Embryonic facial prominence (tissue), 1 donor: ENCODE measurements around the gene P4HTM.

Experiments used
- DNase-seq: peaks from one replicate; pipeline ENCODE4 v3.0.0-alpha.2; 2016; ENCODE audit errors: extremely low spot score

P4HTM gene

DNA sequence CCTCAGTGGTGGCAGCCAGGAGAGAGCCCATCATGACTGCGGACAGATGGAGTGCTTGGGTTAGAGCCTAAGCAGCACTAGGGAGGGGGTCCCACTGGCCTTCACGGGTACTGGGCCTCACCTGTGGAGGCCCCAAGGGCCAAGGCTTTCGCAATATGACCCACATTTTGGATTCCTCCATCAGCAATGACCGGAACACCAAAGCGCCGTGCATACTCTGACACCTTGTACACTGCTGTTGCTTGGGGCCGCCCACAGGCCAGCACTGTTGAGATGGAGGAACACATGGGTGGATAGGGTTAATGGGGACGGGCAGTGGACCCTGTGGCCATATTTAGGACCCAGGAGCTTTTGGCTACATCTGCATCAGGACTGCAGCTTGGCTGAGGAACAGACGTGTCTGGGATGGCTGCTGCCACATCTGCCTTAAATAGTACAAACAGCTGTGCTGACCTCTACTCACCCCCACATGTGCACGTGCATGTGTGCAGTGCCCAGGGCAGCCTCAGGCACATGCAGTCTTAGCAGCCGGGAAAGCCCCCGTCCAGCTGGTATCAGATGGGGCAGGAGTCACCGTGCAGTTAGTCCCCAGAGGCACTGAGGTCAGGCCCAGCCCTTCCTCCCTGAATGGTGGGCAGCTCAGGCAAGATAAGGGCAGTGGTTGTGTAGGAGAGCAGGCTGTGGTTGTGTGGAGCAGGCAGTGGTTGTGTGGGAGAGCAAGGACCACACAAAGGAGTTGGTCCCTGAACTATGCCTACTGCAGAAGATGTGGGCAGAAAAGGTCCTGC is 35.2 kb downstream of the P4HTM start:
- no peak for DNase-seq

DNA sequence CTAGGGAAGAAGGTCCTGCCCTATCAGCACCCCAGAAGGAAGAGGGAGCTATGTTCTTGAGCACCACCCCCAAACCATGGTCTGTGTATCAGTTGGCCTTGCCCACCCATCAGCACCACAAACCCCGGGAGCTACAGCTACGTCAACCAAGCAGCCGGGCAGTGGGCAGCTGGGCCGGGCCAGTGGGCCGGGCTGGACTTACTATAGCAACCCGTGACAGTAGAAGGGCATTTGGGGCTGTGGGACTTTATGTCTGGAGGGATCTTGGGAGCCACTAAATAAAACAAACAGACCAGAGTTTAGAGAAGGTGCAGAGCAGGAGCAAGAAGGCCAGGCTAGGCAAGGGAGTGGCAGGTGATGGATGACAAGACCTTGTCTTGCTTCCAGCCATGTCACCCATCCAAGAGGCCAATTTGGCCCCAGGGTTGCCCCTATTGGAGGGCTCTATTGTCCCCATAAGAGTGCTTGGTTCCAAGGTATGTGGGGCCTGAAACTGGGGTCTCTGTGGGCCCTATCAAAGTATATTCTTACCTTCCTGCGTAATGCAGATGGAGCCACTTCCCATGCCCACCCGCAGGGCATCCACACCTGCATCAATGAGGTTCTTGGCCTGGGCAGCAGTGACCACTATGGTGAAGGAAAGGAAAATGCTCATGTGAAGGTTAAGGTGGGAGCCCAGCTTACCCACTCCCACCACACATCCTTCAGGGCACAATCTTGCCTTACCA is 35.9 kb downstream of the P4HTM start:
- no peak for DNase-seq

DNA sequence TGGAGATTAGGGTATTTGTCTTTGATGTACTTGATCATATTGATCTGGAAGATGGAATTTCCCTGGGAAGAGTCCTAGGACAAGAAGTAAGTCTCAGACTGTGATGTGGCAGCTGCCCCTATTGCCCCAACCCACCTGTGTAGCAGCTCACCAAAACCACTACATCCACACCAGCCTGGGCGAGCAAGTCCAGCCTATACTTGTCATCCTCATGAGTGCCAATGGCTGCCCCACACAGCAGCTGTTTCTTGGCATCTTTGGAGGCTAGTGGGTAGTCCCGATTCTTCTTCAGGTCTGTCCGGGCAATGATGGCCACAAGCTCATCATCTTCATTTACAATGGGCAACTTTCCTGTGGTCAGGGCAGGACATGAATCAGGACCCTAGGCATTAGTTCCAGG is 36.5 kb downstream of the P4HTM start:
- no peak for DNase-seq

DNA sequence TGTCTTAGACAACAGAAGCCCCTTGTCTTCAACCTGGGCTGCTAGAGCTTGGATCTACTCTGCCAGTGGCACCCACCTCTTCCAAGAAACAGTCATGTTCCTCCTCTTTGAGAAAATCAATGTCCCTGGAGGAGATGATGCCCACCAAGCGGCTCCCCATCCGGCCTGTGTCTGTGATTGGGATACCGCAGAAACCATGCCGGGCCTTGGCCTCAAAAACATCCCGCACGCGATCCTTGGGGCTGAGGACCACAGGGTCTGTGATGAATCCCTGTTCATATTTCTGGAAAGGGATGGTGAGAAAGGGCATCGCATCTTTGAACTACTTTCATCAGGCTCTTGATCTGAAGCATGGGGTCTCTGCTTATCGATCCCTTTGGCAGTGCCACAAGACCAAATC is 37.6 kb downstream of the P4HTM start:
- DNase-seq = no peak

DNA sequence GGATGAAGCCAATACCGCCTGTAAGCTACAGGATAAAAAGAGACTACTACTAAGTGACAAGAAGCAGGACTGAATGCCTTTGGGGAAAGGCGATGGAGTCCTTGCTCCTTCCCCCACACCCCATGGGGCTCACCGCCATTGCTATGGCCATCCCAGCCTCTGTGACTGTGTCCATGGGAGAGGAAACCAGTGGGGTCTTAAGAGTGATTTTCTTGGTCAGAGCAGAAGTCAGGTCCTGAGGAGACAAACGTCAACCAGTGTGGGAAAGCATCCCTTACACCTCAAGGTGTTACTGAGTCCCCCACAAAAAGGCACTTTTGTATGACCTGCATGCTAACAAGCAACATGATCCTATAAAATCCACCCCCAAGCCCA is 38.2 kb downstream of the P4HTM start:
- DNase-seq = no peak

DNA sequence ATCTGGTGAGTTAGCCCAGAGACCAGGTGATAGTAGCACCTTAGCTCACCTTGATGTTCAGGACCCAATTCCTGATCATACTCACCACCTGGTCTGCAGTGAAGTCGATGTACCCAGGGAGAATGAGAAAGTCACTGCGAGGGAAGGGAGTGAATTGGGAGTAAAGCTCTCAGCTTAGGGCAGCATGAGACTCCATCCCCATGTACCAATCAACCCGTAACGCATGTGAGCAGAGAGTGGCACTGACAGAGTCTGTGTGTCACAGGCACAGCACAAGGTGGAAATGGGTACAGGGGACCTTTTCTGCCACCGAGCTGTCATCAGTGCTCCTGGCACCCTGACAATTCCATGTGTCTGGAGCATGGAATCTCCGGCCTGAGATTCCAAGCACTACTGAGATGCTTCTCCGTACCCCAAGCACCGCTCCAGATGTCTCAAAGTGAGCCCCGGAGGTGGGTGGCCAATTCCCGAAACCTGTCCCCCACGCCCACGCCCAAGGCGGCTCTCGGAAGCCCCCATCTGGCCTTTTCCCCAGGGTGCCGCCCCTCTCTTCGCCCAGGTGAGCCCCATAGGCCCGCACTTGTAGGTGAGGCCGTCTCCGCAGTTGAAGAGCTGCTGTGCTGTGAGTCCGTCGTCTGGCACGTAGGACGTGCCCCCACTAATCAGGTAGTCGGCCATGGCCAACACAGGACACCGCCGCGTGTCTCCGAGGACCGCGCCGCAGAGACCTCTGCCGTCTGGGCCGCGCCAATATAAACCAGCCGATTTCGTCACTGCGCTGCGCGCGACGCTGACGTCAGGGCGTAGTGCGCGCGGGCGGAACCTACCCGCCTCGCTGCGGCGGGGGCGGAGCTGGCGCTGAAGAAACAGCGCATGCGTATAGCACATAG is 38.9 kb downstream of the P4HTM start, which contains the start of gene IMPDH2:
IMPDH2 (minus strand) TSS at position 726 of the 890 bp plus-strand sequence; CDS start at position 678, 48 bp downstream.
- peak; percentile 87 for DNase-seq

DNA sequence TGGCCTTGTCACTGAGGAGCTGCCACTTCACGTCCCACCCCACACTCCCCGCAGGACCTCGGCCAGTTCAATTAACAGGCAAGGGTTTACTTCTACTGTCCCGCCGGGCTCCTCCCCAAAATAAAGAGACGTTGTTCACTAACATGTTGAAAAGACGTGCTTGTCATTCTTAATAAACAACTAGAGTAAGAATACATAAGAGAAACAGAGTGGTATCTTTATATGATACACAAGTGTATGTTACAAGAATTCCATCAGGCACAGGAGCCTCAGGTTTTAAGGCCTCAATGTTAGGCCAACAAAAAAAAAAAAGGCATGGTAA is 39.5 kb downstream of the P4HTM start:
- no peak for DNase-seq

DNA sequence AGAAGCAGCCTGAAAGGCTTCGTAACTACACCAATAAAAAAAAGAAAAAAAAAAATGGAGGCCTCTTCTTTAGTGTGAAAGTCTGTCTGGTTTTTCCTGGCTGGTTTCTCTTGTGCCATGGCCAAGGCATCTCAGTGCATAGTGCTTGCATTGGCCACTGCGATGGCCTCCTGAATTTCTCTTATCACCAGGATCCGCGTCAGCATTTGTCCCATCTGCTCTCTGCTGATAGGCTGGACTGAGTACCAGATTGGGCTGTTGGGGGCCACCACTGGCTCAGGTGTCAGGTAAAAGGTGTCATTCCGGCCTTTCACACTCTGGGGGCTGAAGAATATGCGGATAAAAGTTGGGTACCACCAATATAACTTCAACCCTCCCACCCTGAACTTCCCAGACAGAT is 40.3 kb downstream of the P4HTM start:
- DNase-seq = no peak

DNA sequence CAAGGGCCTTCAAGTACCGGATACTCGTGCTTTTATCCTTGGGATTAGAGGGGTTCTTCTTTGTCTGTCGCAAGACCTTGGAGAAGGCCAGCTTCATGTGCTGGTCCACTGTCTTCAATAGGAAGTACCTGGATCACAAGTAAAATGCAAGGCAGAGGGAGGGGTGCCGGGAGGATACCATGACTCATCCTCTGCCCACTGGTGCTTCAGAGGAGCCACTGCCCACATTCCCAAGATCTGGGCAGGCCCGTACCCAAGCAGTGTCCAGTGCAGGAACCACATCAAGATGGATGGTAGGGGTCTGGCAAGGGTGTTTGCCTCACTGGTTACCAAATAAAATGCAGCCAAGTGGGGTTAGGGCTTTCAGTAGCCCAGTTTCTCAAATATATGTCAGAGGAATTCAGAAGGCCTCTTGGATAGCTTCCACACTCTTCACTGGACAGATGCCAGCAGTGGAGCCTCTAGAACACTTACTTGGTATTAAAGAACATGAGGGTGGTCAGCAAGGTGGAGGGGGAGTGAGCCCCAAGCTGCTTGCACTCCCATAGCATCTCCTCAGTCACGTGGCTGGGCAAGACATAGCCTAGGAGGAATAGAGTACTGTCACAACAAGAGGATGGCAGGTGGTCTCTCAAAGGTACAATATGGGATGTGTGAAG is 42.7 kb downstream of the P4HTM start:
- DNase-seq = no peak

DNA sequence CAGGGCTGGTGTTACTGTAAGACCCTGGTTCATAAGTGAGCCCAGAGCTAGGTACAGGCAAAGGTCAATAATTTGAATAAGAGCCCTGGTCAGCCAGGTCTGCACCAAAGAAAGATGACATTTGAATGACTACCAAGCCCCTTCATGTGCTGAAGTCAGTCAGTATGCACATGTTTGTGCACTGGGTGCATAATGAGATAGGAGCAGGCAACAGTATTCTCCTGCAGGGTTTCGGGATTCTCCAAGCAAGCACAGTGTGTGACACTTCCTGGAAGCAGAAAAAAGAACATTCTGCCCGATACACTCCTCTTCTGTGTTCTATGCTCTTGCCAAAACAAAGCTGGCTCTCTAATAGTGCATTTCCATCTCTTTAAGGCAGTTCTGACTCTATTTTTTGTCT is 44.6 kb downstream of the P4HTM start:
- no peak for DNase-seq

DNA sequence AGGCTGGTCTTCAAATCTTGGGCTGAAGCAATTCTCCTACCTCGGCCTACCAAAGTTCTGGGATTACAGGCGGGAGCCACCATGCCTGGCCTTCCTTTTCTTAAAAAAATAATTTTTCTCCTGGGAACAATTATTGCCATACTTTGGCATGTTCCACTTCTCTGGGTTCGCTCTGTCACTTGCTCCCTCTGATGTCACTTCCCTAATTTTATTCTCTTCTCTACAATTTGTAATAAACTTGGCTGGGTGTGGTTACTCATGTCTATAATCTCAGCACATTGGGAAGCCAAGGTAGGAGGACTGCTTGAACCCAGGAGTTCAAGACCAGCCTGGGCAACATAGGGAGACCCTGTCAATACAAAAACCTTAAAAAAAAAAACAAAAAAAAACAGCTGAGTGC is 45.2 kb downstream of the P4HTM start:
- no peak for DNase-seq

DNA sequence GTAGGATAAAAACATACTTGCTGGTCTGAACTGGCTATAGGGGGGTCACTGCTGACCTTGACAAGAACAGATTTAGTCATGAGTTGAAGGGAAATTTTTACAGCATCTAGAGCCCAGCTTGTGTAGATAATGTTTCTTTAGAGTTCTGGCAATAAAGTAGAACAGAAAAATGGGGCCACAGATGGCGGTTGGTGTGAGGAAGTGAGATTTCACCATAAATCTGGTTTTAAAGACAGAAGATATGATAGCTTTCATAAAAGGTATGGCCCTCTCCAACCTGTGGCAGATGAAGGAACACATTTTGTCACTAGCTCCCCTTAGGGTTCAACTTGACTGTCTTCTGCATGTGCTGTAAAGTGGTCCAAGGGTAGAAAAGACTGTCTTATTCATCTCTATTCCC is 63.5 kb downstream of the P4HTM start:
- DNase-seq = no peak

DNA sequence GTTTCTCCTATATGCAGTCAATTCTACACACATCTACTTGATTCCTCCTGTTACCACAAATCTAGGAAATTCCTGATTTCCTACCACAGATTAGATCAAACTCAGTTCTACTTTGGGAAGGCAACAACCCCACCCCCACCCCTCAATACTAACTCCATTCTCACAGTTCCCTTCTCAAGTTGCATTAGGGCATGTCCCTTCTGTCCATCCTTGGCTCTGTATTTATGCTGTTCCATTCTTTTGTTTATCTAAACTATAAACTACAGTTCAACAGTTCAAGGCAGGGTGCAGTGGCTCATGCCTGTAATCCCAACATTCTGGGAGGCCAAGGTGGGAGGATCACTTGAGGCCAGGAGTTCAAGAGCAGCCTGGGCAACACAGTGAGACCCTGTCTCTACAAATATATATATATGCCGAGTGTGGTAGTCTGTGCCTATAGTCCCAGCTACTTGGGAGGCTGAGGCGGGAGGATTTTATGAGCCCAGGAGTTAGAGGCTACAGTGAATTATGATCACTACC is 64.4 kb downstream of the P4HTM start:
- no peak for DNase-seq
